ENCODE data around the gene OR4K2.
"Not testable (repeated sequence)": the region's sequence is repeated elsewhere in the genome, so short reads cannot be mapped to it uniquely, and the experiment has no call there.

- not testable (repeated sequence) for TF ChIP-seq CTCF (IDR thresholded peaks at IDR 0.05); POLR2AphosphoS5 (IDR thresholded peaks at IDR 0.05; ENCODE audit: low read depth, low read length); REST (IDR thresholded peaks at IDR 0.05; ENCODE audit: insufficient read depth in 1 of 2, low read depth in 2 of 2, low read length in 1 of 2); SIN3A (IDR thresholded peaks at IDR 0.05; ENCODE audit: borderline replicate concordance, insufficient read depth, low read depth, low read length); TCF7L2 (IDR thresholded peaks at IDR 0.05; ENCODE audit: low read depth, low read length)
Measured at GRCh38 chr14:19866061-19866669, 8.8 kb upstream of the OR4K2 start.

Data from Panc1 (cell line).